Epithelial cell of esophagus (primary cell): ENCODE data around the gene TNRC18.
A peak's percentile ranks its signal among the peaks of the same experiment; 100 is the strongest.

Experiments used
- DNase-seq: peaks from one replicate; pipeline ENCODE4 v3.0.0; 2010; ENCODE audit warnings: low read depth
- H3K4me3 ChIP-seq: 2 replicates; pipeline ENCODE4 v1.5.1; 2011; ENCODE audit warnings: mild to moderate bottlenecking, low read length, control low read depth
- CTCF ChIP-seq: IDR thresholded peaks from 2 replicates; pipeline ENCODE4 v1.5.1; 2011; ENCODE audit warnings: low read depth, mild to moderate bottlenecking, low read length, control low read depth, inconsistent platforms; ENCODE audit not compliant: insufficient read depth; ENCODE audit errors: missing control alignments

The TNRC18 gene

GRCh38 chr7:5414916-5415315 lies 8.7 kb downstream of the TNRC18 start:
- no peak for DNase-seq
- TF ChIP-seq CTCF, result no peak
- H3K4me3 ChIP-seq, result no peak overlapping the region

- no peak for DNase-seq
- H3K4me3 ChIP-seq, result no peak overlapping the region
- no peak for TF ChIP-seq CTCF
These were observed 10.2 kb downstream of the TNRC18 start for GRCh38 chr7:5413449-5413786.

- peak; percentile 73 for DNase-seq
- no peak for TF ChIP-seq CTCF
- no peak overlapping the region for H3K4me3 ChIP-seq
These were observed 14.9 kb downstream of the TNRC18 start for GRCh38 chr7:5408777-5409176.

- DNase-seq, result no peak
- H3K4me3 ChIP-seq, result no peak overlapping the region
- no peak for TF ChIP-seq CTCF
These were observed 16.4 kb downstream of the TNRC18 start for GRCh38 chr7:5406957-5407945.

GRCh38 chr7:5404421-5404826 lies 19.2 kb downstream of the TNRC18 start:
- H3K4me3 ChIP-seq, result no peak overlapping the region
- TF ChIP-seq CTCF, result no peak
- DNase-seq, result no peak

GRCh38 chr7:5403442-5403841 lies 20.2 kb downstream of the TNRC18 start:
- H3K4me3 ChIP-seq, result no peak overlapping the region
- no peak for TF ChIP-seq CTCF
- no peak for DNase-seq

- no peak overlapping the region for H3K4me3 ChIP-seq
These were observed 25.9 kb downstream of the TNRC18 start for GRCh38 chr7:5397736-5398135.

More at GRCh38 chr7:5397736-5398135, 25.9 kb downstream of the TNRC18 start:
- TF ChIP-seq CTCF, result no peak
- peak; percentile 36 for DNase-seq
